Measurements from ENCODE around the gene VWF. TPM values are rescaled to one million over a fixed set of nuclear protein-coding genes. Genes with fewer than 3 reads are reported as not detected.

Gene VWF
- total RNA-seq, 1 experiment from 2014 or later, result 0.37 TPM

- DNase-seq (ENCODE audit: low read depth, low spot score), result no peak
- in situ Hi-C loops (cut with HindIII; ENCODE audit: low pct_unique_long_range_greater_than_20kb, low sequenced_read_pairs), result no loop called here
These were observed 35.3 kb downstream of the VWF start for GRCh38 chr12:6088921-6089747.

- in situ Hi-C loops (cut with HindIII; ENCODE audit: low pct_unique_long_range_greater_than_20kb, low sequenced_read_pairs), result no loop called here
- no peak for DNase-seq (ENCODE audit: low read depth, low spot score)
These were observed 38.2 kb downstream of the VWF start for GRCh38 chr12:6086316-6086715.

GRCh38 chr12:6085841-6086240, 38.6 kb downstream of the VWF start:
- in situ Hi-C loops (cut with HindIII; ENCODE audit: low pct_unique_long_range_greater_than_20kb, low sequenced_read_pairs), result no loop called here
- no peak for DNase-seq (ENCODE audit: low read depth, low spot score)

- no peak for DNase-seq (ENCODE audit: low read depth, low spot score)
- in situ Hi-C loops (cut with HindIII; ENCODE audit: low pct_unique_long_range_greater_than_20kb, low sequenced_read_pairs), result no loop called here
These were observed 39.5 kb downstream of the VWF start for GRCh38 chr12:6084969-6085450.

- in situ Hi-C loops (cut with HindIII; ENCODE audit: low pct_unique_long_range_greater_than_20kb, low sequenced_read_pairs), result no loop called here
- DNase-seq (ENCODE audit: low read depth, low spot score), result no peak
These were observed 40.1 kb downstream of the VWF start for GRCh38 chr12:6084261-6084968.

- in situ Hi-C loops (cut with HindIII; ENCODE audit: low pct_unique_long_range_greater_than_20kb, low sequenced_read_pairs), result no loop called here
- DNase-seq (ENCODE audit: low read depth, low spot score), result no peak
These were observed 40.9 kb downstream of the VWF start for GRCh38 chr12:6083601-6084000.

- DNase-seq (ENCODE audit: low read depth, low spot score), result no peak
- in situ Hi-C loops (cut with HindIII; ENCODE audit: low pct_unique_long_range_greater_than_20kb, low sequenced_read_pairs), result no loop called here
These were observed 41.9 kb downstream of the VWF start for GRCh38 chr12:6082613-6083012.

- in situ Hi-C loops (cut with HindIII; ENCODE audit: low pct_unique_long_range_greater_than_20kb, low sequenced_read_pairs), result no loop called here
- DNase-seq (ENCODE audit: low read depth, low spot score), result no peak
These were observed 44.1 kb downstream of the VWF start for GRCh38 chr12:6080149-6081045.

GRCh38 chr12:6078398-6079096, 45.9 kb downstream of the VWF start:
- DNase-seq (ENCODE audit: low read depth, low spot score), result no peak
- in situ Hi-C loops (cut with HindIII; ENCODE audit: low pct_unique_long_range_greater_than_20kb, low sequenced_read_pairs), result no loop called here

GRCh38 chr12:6077692-6078083, 46.8 kb downstream of the VWF start:
- in situ Hi-C loops (cut with HindIII; ENCODE audit: low pct_unique_long_range_greater_than_20kb, low sequenced_read_pairs), result no loop called here
- DNase-seq (ENCODE audit: low read depth, low spot score), result no peak

- no peak for DNase-seq (ENCODE audit: low read depth, low spot score)
- in situ Hi-C loops (cut with HindIII; ENCODE audit: low pct_unique_long_range_greater_than_20kb, low sequenced_read_pairs), result no loop called here
These were observed 47.4 kb downstream of the VWF start for GRCh38 chr12:6076776-6077691.

- no peak for DNase-seq (ENCODE audit: low read depth, low spot score)
- in situ Hi-C loops (cut with HindIII; ENCODE audit: low pct_unique_long_range_greater_than_20kb, low sequenced_read_pairs), result no loop called here
These were observed 48.1 kb downstream of the VWF start for GRCh38 chr12:6076346-6076745.

- in situ Hi-C loops (cut with HindIII; ENCODE audit: low pct_unique_long_range_greater_than_20kb, low sequenced_read_pairs), result no loop called here
These were observed 49.4 kb downstream of the VWF start for GRCh38 chr12:6074979-6075585.

GRCh38 chr12:6074427-6074826, 50.0 kb downstream of the VWF start:
- in situ Hi-C loops (cut with HindIII; ENCODE audit: low pct_unique_long_range_greater_than_20kb, low sequenced_read_pairs), result no loop called here
- DNase-seq (ENCODE audit: low read depth, low spot score), result no peak

More at GRCh38 chr12:6074979-6075585, 49.4 kb downstream of the VWF start:
- DNase-seq (ENCODE audit: low read depth, low spot score), result no peak

- no peak for DNase-seq (ENCODE audit: low read depth, low spot score)
- in situ Hi-C loops (cut with HindIII; ENCODE audit: low pct_unique_long_range_greater_than_20kb, low sequenced_read_pairs), result no loop called here
These were observed 51.0 kb downstream of the VWF start for GRCh38 chr12:6073426-6073825.

- no peak for DNase-seq (ENCODE audit: low read depth, low spot score)
These were observed 52.1 kb downstream of the VWF start for GRCh38 chr12:6072302-6072752.

More at GRCh38 chr12:6072302-6072752, 52.1 kb downstream of the VWF start:
- in situ Hi-C loops (cut with HindIII; ENCODE audit: low pct_unique_long_range_greater_than_20kb, low sequenced_read_pairs), result no loop called here

Data from SK-MEL-5 (cell line).